HuH-7 (cell line): ENCODE data around the gene CLEC16A.
A peak's percentile ranks its signal among the peaks of the same experiment; 100 is the strongest.

ENCODE experiments used
- DNase-seq: peaks from one replicate; pipeline ENCODE4 v3.0.0; 2011; ENCODE audit warnings: low spot score

Gene CLEC16A, protein sequence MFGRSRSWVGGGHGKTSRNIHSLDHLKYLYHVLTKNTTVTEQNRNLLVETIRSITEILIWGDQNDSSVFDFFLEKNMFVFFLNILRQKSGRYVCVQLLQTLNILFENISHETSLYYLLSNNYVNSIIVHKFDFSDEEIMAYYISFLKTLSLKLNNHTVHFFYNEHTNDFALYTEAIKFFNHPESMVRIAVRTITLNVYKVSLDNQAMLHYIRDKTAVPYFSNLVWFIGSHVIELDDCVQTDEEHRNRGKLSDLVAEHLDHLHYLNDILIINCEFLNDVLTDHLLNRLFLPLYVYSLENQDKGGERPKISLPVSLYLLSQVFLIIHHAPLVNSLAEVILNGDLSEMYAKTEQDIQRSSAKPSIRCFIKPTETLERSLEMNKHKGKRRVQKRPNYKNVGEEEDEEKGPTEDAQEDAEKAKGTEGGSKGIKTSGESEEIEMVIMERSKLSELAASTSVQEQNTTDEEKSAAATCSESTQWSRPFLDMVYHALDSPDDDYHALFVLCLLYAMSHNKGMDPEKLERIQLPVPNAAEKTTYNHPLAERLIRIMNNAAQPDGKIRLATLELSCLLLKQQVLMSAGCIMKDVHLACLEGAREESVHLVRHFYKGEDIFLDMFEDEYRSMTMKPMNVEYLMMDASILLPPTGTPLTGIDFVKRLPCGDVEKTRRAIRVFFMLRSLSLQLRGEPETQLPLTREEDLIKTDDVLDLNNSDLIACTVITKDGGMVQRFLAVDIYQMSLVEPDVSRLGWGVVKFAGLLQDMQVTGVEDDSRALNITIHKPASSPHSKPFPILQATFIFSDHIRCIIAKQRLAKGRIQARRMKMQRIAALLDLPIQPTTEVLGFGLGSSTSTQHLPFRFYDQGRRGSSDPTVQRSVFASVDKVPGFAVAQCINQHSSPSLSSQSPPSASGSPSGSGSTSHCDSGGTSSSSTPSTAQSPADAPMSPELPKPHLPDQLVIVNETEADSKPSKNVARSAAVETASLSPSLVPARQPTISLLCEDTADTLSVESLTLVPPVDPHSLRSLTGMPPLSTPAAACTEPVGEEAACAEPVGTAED

GRCh38 chr16:10944249-10945064 lies at the start of gene CLEC16A:
CLEC16A (plus strand) TSS chr16:10944564; CDS start chr16:10944718, 154 bp downstream.
- peak; percentile 91 for DNase-seq

- peak; percentile 69 for DNase-seq
Measured at GRCh38 chr16:10895053-10895946, 49.1 kb upstream of the CLEC16A start.

DNA sequence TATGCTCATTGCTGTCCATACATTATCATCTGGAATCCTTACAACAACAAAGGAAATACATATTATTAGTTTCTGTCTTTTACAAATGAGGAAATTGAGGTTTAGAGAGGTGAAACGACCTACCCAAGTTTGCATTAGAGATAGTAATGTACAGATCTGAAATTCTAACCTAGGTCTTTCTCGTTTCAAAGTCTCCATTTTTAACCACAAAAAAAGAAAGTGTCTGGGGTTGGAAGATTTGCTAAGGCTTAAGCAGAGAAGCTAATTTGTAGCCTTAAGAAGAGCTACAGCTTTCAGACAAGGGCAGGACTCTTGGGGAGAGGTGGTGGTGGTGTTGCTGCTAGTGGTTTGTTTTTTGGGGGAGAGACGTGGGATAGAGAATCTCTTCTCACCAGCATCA lies 48.2 kb upstream of the CLEC16A start:
- no peak for DNase-seq

GRCh38 chr16:10896723-10897122 lies 47.6 kb upstream of the CLEC16A start:
- DNase-seq, result no peak

- DNase-seq, result no peak
Measured at GRCh38 chr16:10897134-10897533, 47.2 kb upstream of the CLEC16A start.

DNA sequence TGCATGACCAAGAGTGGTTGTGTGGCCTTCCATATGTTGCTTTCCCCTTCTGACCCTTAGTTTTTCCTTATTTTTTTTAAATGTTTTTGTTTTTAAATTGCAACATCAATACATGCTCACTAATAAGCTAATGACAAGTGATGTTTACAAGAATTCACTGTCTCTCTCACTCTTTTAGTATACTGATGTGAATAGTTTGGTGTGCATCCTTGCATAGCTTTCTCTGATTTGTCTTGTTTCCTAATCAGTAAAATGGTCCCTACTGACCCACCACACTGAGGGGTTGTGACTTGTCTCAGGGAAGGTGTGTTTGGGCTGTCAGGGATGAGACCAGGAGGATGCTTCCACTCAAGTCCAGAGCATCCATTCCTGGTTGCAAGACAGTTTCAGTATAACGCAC lies 41.4 kb upstream of the CLEC16A start:
- no peak for DNase-seq

DNA sequence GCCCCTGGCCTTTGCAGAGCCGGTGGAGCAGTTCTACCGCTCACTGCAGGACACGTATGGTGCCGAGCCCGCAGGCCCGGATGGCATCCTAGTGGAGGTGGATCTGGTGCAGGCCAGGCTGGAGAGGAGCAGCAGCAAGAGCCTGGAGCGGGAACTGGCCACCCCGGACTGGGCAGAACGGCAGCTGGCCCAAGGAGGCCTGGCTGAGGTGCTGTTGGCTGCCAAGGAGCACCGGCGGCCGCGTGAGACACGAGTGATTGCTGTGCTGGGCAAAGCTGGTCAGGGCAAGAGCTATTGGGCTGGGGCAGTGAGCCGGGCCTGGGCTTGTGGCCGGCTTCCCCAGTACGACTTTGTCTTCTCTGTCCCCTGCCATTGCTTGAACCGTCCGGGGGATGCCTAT lies 37.9 kb upstream of the CLEC16A start:
- DNase-seq, result no peak

DNA sequence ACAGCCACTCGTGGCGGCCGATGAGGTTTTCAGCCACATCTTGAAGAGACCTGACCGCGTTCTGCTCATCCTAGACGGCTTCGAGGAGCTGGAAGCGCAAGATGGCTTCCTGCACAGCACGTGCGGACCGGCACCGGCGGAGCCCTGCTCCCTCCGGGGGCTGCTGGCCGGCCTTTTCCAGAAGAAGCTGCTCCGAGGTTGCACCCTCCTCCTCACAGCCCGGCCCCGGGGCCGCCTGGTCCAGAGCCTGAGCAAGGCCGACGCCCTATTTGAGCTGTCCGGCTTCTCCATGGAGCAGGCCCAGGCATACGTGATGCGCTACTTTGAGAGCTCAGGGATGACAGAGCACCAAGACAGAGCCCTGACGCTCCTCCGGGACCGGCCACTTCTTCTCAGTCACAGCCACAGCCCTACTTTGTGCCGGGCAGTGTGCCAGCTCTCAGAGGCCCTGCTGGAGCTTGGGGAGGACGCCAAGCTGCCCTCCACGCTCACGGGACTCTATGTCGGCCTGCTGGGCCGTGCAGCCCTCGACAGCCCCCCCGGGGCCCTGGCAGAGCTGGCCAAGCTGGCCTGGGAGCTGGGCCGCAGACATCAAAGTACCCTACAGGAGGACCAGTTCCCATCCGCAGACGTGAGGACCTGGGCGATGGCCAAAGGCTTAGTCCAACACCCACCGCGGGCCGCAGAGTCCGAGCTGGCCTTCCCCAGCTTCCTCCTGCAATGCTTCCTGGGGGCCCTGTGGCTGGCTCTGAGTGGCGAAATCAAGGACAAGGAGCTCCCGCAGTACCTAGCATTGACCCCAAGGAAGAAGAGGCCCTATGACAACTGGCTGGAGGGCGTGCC lies 37.2 kb upstream of the CLEC16A start:
- DNase-seq, result no peak

DNA sequence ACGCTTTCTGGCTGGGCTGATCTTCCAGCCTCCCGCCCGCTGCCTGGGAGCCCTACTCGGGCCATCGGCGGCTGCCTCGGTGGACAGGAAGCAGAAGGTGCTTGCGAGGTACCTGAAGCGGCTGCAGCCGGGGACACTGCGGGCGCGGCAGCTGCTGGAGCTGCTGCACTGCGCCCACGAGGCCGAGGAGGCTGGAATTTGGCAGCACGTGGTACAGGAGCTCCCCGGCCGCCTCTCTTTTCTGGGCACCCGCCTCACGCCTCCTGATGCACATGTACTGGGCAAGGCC lies 36.7 kb upstream of the CLEC16A start:
- no peak for DNase-seq

DNA sequence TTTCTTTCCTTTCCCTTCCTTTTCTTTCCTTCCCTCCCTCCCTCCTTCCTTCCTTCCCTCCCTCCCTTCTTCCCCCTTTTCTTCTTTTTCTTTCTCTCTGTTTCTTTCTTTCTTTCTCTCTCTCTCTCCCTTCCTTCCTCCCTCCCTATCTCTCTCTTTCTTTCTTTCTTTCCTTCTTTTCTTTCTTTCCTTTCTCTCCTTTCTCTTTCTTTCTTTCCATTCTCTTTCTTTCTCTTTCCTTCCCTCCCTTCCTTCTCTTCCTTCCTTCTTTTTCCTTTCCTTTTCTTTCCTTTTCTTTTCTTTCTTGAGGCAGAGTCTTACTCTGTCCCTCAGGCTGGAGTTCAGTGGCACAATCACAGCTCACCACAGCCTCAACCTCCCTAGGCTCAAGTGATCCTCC lies 33.1 kb upstream of the CLEC16A start:
- no peak for DNase-seq

DNA sequence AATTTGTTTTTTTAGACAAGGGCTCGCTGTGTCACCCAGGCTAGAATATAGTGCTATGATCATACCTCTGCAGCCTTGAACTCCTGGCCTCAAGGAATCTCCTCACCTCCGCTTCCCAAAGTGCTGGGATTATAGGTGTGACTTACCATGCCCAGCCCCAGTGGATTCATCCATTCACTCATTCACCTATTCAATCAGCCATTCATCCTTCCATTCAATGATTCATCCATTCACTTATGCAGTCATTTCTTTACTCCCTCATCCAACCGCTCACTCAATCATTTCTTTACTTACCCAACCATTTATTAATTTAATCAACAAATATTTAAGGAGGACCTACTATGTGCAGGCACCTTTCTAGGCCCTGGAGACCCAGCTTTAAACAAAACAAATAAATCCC lies 27.8 kb upstream of the CLEC16A start:
- DNase-seq, result no peak

- peak; percentile 82 for DNase-seq
Measured at GRCh38 chr16:10918294-10919002, 25.9 kb upstream of the CLEC16A start.

GRCh38 chr16:10919003-10919351 lies 25.4 kb upstream of the CLEC16A start:
- DNase-seq, result no peak

DNA sequence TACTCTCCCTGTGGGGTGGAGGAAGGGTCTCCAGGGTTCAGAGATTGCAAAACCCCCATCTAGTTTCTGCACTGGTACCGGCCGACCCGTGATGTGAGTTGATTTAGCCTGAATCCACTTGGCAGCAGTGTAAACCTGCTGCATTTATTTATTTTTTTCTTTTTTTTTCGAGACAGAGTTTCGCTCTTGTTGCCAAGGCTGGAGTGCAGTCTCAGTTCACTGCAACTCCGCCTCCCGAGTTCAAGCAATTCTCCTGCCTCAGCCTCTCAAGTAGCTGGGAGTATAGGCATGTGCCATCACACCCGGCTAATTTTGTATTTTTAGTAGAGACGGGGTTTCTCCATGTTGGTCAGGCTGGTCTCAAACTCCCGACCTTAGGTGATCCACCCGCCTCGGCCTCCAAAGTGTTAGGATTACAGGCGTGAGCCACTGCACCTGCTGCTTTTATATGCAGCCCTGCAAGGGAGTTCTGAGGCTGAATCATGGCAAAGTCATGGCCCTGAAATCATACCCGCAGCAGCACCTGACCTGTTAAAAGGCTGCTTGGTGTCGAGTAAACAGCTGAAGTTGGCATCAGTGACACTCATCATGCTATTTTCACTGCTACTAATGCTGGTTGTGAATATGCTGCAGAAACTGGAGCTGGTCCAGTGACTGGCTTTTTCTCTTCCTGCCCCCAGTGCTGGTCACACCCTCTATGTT lies 23.5 kb upstream of the CLEC16A start:
- no peak for DNase-seq

DNA sequence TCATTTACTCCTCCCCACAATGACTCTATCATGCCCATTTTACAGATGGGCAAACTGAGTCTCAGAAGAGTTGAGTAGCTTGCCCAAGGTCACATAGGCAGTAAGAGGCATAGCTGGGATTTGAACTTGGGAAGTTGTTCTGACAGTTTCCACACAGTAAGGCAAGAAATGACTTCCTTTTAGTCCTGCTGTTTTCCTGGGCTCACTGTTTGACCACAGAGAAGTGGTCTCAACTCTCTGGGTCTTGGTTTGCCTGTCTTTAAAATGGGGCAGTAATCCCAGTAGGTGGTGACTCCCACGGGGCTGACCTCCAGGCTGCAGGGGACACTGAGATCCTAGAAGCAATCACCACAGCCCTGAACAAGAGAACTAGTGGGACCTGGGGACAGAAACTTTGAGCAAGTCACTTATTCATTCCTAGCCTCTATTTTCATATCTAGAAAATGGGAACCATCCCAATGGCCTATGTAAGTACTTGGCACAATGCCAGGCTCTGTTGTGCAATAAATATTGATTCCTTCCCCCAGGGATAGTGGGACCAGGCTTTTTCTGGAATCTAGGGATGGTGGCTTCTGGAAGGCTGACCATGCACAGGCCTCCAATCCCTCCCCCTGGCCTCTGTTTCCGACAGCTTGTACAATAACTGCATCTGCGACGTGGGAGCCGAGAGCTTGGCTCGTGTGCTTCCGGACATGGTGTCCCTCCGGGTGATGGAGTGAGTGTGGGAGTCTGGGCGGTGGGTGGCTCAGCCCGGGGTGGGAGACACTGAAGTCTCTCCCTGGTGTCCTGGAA lies 22.6 kb upstream of the CLEC16A start:
- DNase-seq, result no peak

GRCh38 chr16:10922328-10923145 lies 21.8 kb upstream of the CLEC16A start:
- DNase-seq, result no peak

DNA sequence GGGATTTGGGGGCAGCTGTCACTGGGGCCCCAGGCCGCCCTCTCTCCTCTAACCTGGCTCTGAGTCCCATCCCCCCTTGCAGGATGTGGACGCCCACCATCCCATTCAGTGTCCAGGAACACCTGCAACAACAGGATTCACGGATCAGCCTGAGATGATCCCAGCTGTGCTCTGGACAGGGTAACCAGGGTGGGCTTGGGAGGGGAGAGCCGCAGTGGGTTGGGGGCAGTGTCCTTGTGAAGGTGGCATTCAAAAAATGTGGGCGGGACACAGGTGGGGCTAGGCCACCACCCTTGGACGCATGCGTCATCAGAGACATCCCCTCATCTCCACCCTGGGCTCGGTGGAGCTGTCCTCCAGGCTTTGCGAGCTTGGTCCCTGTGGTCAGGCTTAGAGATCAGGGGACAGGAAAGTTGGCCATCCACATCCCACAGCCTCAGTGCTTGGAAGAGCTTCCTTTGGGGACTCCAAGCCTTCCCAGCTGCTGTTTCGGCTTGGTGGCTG lies 21.2 kb upstream of the CLEC16A start:
- DNase-seq, result no peak
